HG03469 (cell line): ENCODE measurements around the gene RNU2-63P.
"Not testable (repeated sequence)": the region's sequence is repeated elsewhere in the genome, so short reads cannot be mapped to it uniquely, and the experiment has no call there.

Experiments used
- ATAC-seq: cut with Tn5 transposase; IDR thresholded peaks from one replicate; pipeline ENCODE4 v1.9.1; 2021; ENCODE audit warnings: mild to moderate bottlenecking, moderate library complexity, moderate number of reproducible peaks; ENCODE audit not compliant: unreplicated experiment

RNU2-63P gene

DNA sequence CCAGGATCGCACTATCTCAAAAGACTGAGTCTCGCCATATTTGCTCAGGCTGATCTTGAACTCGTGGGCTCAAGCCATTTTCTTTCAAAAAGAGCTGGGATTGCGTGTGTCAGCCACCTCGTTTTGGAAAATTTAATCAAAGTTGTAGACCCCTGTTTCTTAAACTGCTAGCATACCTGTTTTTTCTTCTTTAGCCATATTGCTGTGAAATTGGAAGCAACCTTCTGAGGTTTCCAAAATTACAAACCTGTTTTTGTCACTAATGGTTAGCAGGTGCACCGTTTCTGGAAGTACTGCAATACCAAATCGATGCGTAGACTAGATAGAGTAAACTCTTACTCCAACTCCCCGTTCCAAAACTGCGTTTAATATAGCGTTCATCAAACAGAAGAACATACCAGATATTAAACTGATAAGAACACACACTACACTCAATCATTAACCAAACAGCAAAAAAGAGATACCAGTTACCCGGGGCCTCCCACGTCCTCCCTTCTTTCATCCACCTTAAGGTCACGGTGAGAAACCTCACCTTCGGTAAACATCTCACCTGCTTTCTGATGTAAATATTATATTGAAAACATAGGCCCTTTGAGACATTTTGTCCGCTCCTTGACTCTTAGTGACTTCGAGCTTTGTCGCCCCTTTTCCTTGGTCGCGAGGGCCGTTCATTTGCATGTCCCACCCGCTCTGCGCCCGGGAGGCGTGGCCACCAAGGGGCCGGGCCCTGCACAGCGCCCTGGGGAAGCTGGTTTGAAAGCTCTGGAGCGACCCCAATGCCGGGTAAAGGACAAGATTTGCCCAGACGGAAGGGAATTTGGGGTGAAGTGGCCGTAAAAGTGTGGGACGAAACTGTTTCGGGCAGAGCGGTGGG lies at the start of gene RNU2-63P:
RNU2-63P (minus strand) TSS at position 462 of the 874 bp plus-strand sequence.
- peak; percentile 82 for ATAC-seq

DNA sequence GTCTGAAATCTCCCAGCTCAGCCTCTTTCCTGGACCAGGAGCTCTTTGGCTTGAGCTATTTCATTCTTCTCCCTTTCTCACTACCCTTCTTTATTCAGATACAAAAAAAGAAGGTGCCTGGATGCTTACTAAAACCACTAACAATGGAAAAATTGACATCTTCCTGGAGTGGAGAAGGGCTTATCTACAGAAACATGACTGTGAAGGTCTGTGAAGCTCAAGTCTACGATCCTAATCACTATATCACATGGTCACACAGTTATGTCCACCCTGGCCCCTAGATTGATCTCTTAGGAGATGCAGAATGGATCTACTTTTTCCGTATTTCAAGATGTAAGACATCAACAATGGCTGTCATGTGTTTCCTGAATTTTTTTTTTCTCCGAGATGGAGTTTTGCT lies 44.9 kb upstream of the RNU2-63P start:
- ATAC-seq = no peak

DNA sequence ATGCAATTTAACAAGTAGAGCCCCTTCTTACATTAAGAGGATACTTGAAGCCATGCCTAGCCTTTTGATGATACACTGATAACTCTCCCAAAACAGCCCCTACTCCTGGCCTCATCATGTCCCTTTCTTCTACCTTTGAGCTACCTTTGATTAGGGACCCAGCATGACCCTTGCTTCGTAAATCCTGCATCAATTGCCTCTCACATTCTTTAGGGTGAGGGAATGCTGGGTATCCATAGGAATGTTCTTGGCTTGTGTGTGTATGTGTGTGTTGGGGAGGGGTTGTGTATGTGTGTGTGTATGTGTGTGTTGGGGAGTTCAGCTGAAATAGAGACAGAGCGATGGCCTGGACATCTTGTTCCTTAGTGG lies 44.5 kb upstream of the RNU2-63P start:
- ATAC-seq = no peak

- no peak for ATAC-seq
Observed at GRCh38 chr2:88059979-88060906, 43.9 kb upstream of the RNU2-63P start.

DNA sequence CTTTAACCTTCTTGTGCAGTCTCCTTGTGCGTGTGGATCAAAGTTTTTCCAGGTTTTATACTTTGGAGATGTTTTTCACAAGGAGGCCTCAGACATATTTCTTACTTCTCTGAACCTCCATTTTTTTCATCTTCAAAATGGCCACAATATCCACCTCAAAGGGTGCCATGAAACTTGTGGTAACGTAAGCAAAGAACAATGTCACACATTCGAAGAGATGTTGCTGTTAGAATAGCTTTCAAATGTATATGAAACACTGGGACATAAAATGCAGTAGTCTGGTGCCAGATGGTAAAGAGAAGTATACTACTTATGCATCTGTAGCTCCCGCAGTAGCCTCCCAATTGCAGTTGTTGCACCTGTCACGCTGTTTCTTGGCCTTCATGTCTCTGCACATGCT lies 41.8 kb upstream of the RNU2-63P start:
- no peak for ATAC-seq

DNA sequence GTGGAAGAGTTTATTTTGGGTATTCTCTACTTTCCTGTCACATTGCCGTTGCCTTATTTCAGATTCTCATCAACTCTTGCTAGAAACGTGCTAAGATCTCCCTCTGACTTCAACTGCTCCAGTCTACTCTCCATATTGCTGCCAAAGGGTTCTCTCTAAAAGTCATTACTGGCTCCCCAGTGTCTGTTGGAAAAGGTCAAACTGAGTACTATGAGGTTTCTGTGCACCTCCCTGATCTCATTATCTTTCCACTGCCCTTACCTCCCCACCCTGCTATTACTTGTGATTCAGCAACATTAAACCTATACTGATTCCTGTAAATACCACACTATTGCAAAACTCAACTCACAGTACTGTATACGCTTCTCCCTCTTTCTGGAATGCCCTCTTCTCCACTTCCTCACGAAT lies 41.1 kb upstream of the RNU2-63P start:
- no peak for ATAC-seq

DNA sequence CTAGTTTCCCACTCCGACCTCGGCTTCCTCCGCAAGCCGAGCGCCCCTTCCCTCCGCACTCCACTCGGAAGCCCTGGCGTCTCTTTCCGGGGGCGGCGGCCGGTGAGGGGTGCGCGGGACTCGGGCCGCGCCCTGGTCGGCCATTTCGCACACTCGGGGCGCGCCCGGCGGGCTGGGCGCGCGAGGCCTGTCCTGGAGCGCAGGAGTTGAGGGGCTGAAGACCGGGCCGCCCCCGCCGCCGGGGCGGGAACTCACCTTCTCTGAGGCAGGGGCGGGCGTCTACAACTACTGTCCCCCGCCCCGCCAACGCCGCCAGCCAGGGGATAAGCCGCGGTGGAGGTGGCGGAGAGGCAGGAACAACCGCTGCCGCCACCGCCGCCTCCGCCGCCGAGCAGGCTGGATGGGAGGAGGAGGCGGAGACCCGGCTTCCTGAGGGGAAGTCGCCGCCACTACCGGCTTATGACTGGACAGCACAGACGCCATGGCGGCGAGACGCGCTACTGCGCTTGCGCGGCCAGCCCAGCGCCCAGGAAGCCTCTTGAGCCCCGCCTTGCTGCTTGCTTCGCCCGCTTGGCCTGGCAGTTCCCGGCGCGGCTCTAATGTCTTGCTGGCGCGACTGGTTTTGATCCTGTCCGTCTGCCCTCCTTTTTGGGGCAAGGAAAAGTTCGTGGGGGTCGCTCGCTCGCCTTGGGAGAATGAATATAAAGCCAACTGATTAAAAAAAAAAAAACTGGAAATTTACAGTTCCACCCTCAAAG lies 39.2 kb upstream of the RNU2-63P start, which contains the start of gene KRCC1:
KRCC1 (minus strand) TSS at position 413 of the 758 bp plus-strand sequence. CDS start 27,220 bp downstream, outside the sequence.
- ATAC-seq = peak; percentile 92

DNA sequence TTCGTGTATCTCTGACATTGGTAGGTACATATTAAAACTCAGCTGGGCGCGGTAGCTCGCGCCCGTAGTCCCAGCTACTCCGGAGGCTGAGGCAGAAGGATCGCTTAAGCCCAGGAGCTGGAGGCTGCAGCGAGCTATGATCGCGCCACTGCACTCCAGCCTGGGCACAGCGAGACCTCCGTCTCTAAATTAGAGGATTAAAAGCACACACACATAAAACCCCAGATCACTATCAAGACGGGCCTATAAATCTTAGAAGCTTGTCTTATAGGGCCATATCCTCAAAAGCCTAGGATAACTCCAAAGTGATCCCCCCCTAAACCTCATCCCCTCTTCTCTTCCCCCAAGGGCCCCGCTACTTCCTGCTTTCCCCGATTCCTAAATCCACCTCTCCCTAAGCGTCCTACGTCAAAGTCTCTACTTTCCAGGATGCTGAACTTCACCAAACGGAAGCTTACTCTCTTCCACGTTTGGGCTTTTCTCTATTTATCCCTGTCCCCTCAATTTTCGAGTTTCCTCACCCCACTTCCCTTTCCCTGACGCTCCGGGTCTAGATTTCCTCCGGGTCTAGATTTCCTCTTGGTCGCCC lies 38.5 kb upstream of the RNU2-63P start:
- no peak for ATAC-seq

DNA sequence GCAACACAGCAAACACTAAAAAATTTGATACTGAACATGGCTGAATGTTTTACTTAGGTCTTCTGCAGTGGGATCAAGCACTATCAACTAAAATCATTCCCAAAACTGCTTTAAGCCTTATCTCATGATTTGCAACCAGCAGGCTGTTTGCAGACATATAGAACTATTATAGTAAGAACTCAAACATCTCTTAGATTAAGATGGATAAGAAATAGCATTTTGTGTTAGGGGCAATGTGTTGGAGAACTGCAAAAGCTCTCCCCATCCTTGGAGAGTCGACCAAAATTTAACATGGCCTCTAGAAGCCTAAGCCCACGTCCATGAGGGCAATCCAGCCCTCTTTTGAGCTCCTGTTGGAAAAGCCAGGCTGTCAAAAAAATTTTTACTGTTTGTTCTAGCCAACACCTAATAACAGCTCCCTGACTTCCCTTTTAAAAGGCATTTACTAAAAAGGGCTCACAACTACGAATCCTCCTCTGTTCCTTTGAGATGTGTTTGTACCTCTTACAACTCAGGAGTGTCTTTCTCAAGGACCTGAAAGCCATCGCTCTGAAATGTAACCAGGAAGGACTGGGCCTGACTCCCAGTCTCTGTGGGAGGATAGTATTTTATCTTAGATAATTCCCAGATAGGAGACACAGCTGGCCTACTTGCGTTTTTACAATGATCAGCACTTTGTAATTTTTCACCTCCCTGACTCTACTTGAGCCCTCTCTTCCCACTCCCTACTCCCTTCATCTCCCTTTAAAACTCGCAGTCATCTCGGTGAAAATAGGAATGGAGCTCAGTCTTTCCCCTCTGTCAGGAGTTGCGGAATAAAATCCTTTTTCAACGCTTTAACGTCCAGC lies 37.8 kb upstream of the RNU2-63P start:
- ATAC-seq = no peak

GRCh38 chr2:88053296-88053695 lies 36.9 kb upstream of the RNU2-63P start:
- ATAC-seq = no peak

DNA sequence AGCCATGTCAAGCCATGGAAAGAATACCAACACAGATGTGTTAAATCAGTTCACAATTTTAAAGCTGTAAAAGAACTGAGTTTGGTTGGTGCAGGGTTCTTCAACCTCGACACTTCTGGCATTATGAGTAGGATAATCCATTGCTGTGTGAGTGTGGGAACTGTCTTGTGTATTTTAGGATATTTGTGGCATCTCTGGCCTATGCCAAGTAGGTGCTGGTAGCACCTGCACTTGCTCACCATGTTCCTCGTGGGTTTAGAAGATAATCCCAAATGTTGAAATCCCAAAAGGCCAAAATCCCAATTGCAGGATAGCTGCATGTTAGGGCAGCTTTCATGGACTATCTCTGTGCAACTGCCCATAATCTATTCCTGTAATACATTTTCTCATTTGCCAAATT lies 35.4 kb upstream of the RNU2-63P start:
- ATAC-seq = no peak

DNA sequence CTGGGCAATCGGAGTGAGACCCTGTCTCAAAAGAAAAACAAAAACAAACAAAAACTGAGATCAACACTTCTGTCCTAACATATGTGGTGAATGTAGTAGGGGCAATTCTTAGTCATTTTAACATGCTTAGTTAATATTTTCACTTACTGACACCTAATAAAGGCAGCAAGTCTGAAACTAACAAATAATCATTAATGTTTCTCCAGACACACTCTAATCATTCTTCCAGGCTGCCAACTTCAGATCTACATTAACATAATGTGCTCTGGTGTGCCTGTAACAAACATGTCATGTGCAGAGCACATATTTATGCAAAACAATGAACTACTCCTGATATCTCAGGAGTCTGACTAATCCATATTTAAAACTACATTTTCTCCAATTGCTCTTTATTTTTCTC lies 33.3 kb upstream of the RNU2-63P start:
- no peak for ATAC-seq

DNA sequence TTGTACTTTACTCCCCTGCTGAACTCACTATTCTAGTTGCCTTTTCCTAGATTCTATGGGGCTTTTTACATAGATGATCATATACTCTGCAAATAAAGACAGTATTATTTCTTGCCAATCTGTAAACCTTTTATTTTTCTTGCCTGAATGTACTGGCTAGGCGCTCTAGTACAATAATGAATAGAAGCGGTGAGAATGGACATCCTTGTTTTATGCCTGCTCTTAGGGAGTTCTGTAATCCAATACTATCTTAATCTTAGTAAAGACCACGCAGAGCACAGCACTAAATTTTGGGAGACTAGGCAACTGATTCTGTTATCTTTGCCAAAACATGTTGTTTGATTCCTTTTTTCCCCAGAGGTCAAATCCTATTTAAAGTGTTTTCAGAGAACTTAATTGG lies 32.2 kb upstream of the RNU2-63P start:
- ATAC-seq = no peak

- ATAC-seq = not testable (repeated sequence)
Observed at GRCh38 chr2:88045561-88045960, 29.2 kb upstream of the RNU2-63P start.

GRCh38 chr2:88042476-88042875 lies 26.1 kb upstream of the RNU2-63P start:
- no peak for ATAC-seq

- ATAC-seq = no peak
Observed at GRCh38 chr2:88038263-88039105, 22.1 kb upstream of the RNU2-63P start.

- ATAC-seq = no peak
Observed at GRCh38 chr2:88036606-88037005, 20.3 kb upstream of the RNU2-63P start.

- no peak for ATAC-seq
Observed at GRCh38 chr2:88036182-88036581, 19.8 kb upstream of the RNU2-63P start.
